GM18951 (cell line): ENCODE measurements around the gene KIF1A.

Experiments used
- POLR2A ChIP-seq: IDR thresholded peaks from 4 replicates; pipeline ENCODE4 v1.6.1; 2011; ENCODE audit warnings: mild to moderate bottlenecking; ENCODE audit not compliant: insufficient read length, insufficient read depth; ENCODE audit errors: extremely low read depth
- in situ Hi-C: fragments of 300-500 bp; cut with MboI; formaldehyde crosslinking; loops from one replicate; pipeline ENCODE4 v1.12.0; 2022; ENCODE audit warnings: low sequenced_read_pairs, mixed read lengths, inconsistent platforms; ENCODE audit not compliant: unreplicated experiment

Gene KIF1A

DNA sequence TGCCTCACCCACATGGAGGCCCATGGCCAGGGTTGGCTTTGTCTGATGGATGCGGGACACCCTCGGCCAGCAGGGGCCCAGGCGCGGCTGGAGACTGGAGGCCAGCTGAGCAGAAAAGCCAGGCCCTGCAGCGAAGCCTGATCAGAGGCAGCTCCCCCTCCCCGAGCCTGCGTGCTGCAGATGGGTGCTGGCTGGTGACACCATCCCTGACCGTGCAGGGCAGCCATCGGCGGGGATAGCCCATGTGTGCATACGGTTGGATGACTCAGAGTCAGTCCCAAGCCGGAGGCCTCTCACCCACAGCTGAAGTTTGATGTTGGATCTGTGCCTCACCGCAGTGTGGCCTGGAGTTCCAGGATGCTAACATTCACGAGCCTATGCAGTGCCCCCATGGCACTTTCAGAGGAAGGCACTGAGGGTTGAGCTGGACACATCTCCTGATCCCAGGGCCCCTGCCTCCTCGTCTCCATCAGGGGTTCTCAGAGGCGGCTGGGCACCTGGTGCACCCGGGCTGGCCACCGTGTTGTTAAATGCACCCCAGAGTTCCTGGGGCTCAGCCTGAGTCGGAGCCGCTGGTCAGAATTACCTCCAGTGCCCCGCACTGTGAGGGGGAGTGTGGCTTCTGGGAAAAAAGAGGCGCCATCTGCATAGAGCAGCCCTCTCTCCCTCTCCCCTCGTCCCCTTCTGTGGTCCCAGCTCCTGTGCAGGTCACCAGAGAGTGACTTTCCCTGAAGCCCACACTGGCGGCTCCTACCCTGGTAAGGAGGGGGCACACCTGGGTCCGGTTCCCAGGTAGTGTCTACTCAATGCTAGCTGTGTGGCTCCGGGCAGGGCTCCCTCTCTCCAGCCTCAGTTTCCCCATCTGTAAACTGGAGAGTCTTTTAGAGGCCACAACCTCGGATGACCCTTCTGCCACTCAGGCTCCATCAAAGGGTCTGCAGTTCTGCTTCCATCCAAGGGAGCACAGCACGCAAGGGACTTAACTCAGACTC lies 19.4 kb upstream of the KIF1A start:
- no peak for TF ChIP-seq POLR2A
- in situ Hi-C loops, result no loop called here

DNA sequence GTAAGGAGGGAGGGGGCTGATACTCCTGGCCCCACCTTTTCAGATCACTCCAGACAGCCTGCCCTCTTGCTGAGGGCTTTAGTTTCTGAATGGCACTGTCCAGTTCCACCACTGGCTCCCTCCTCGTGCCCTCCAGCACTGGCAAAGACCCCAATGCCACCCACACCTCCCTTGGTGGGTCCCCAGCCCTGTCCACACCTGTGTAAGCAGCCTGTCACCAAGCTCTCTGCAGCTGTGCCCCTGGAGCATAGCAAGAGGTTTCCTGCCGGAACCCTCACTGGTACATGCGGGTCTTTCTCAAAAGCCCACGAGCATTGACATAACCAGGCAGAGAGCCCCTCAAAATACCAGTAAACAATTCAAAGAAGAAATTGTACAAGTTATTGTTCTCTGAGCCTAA lies 17.6 kb upstream of the KIF1A start:
- no peak for TF ChIP-seq POLR2A
- in situ Hi-C loops, result no loop called here

- in situ Hi-C loops, result no loop called here
- no peak for TF ChIP-seq POLR2A
These were observed 16.9 kb upstream of the KIF1A start for GRCh38 chr2:240836781-240837467.

GRCh38 chr2:240835528-240835927 lies 15.5 kb upstream of the KIF1A start:
- TF ChIP-seq POLR2A, result no peak
- in situ Hi-C loops, result no loop called here

- in situ Hi-C loops, result no loop called here
- TF ChIP-seq POLR2A, result no peak
These were observed 14.5 kb upstream of the KIF1A start for GRCh38 chr2:240834377-240834975.

GRCh38 chr2:240833724-240834285 lies 13.8 kb upstream of the KIF1A start:
- no peak for TF ChIP-seq POLR2A
- in situ Hi-C loops, result no loop called here

GRCh38 chr2:240832921-240833494 lies 13.0 kb upstream of the KIF1A start:
- in situ Hi-C loops, result no loop called here
- TF ChIP-seq POLR2A, result no peak

GRCh38 chr2:240832205-240832727 lies 12.2 kb upstream of the KIF1A start:
- in situ Hi-C loops, result no loop called here
- TF ChIP-seq POLR2A, result no peak

DNA sequence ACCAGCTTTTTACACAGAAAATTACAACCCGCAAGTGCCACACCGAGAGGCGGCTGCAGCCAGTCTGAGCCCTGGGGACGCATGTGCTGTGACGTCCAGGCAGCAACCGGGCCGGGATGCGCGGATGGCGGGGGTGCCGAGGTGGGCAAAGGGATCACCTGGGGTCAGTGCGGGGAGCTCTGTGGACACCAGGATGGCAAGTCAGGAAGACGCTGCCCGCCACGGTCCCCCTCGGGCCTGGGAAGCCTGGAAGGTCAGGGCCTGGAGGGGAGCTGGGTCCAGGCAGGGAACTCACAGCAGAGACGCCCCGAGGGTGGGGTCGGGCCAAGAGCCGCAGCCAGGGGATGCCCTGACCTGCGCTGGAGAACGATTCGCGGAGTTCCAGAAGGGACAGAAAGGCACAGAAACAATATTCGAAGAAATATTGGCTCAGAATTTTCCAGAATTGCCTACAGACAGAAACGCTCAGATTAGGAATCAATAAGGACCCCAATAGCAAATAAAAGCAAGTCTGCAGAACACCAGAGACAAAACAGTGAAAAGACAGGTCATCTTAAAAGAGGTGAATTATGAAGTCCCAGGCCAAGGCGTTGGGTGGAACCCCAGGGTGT lies 11.7 kb upstream of the KIF1A start:
- in situ Hi-C loops, result no loop called here
- TF ChIP-seq POLR2A, result no peak

DNA sequence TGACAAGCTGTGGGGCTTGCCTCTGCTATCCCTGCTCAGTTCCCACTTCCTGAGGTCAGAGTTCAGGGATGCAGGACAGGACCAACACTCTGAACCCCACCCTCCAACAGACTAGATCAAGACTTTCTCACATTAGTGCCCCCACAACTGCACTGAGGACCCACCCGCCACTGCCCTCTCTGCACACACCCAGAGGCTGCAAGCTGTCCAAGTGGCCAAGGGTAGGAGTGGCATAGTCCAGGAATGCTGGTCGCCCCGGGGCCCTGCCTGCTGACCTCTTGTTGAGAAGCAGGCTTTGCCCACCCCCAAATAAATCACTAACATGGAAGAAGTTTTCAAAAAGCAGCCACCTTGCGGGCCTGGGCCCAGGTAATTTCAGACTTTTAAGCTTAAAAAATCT lies 5.5 kb upstream of the KIF1A start:
- no peak for TF ChIP-seq POLR2A
- in situ Hi-C loops, result no loop called here

GRCh38 chr2:240823449-240824336 lies 3.7 kb upstream of the KIF1A start:
- TF ChIP-seq POLR2A, result no peak
- in situ Hi-C loops, result no loop called here
